Activated CD4-positive, alpha-beta T cell treated with anti-CD3 and anti-CD28 coated beads, Interleukin-2, amount 50 U/mL, for 48 hours (primary cell): Measurements from ENCODE around the gene C11orf21.
"Not testable (repeated sequence)": the region's sequence is repeated elsewhere in the genome, so short reads cannot be mapped to it uniquely, and the experiment has no call there.

Experiments
- DNase-seq, 2 experiments: peaks; one replicate each; pipeline ENCODE4 v3.0.0-alpha.2; 2020

C11orf21 gene

GRCh38 chr11:2295971-2296912 is 5.5 kb downstream of the C11orf21 start:
- DNase-seq, result peak in 1 of 2 experiments; percentile 2

GRCh38 chr11:2294926-2295290 is 6.8 kb downstream of the C11orf21 start:
- DNase-seq, result peak in 1 of 2 experiments; percentile 1

- peak in 1 of 2 experiments; percentile 4 for DNase-seq
These were observed 7.5 kb downstream of the C11orf21 start for GRCh38 chr11:2293984-2294925.

GRCh38 chr11:2293531-2293971 is 8.2 kb downstream of the C11orf21 start:
- peak in 1 of 2 experiments; percentile 2 for DNase-seq

- no peak for DNase-seq
These were observed 11.3 kb downstream of the C11orf21 start for GRCh38 chr11:2290351-2290841.

- DNase-seq, result no peak
These were observed 11.9 kb downstream of the C11orf21 start for GRCh38 chr11:2289859-2290258.

GRCh38 chr11:2289350-2289749 is 12.4 kb downstream of the C11orf21 start:
- DNase-seq, result no peak

GRCh38 chr11:2287091-2287490 is 14.6 kb downstream of the C11orf21 start:
- peak in 1 of 2 experiments; percentile 2 for DNase-seq

- not testable (repeated sequence) for DNase-seq
These were observed 15.4 kb downstream of the C11orf21 start for GRCh38 chr11:2286350-2286749.

GRCh38 chr11:2280208-2280607 is 21.5 kb downstream of the C11orf21 start:
- DNase-seq, result no peak

- DNase-seq, result no peak
These were observed 23.7 kb downstream of the C11orf21 start for GRCh38 chr11:2277933-2278523.

GRCh38 chr11:2277008-2277346 is 24.7 kb downstream of the C11orf21 start:
- no peak for DNase-seq

GRCh38 chr11:2276280-2277007 is 25.3 kb downstream of the C11orf21 start:
- DNase-seq, result no peak

GRCh38 chr11:2275334-2276279 is 26.1 kb downstream of the C11orf21 start:
- no peak for DNase-seq

- DNase-seq, result no peak
These were observed 27.9 kb downstream of the C11orf21 start for GRCh38 chr11:2273771-2274170.

GRCh38 chr11:2273311-2273710 is 28.4 kb downstream of the C11orf21 start:
- no peak for DNase-seq

- no peak for DNase-seq
These were observed 28.8 kb downstream of the C11orf21 start for GRCh38 chr11:2272946-2273280.

- DNase-seq, result no peak
These were observed 29.3 kb downstream of the C11orf21 start for GRCh38 chr11:2272228-2272945.

GRCh38 chr11:2271327-2272227 is 30.1 kb downstream of the C11orf21 start:
- DNase-seq, result no peak

- DNase-seq, result peak; percentile 45 to 51
These were observed 30.7 kb downstream of the C11orf21 start for GRCh38 chr11:2271077-2271326.
